ENCODE results near the gene BRSK2. TPM values are rescaled to one million over a fixed set of nuclear protein-coding genes. Genes with fewer than 3 reads are reported as not detected.

The BRSK2 gene
- total RNA-seq, 1 experiment from 2014 or later: 1.2 TPM

DNA sequence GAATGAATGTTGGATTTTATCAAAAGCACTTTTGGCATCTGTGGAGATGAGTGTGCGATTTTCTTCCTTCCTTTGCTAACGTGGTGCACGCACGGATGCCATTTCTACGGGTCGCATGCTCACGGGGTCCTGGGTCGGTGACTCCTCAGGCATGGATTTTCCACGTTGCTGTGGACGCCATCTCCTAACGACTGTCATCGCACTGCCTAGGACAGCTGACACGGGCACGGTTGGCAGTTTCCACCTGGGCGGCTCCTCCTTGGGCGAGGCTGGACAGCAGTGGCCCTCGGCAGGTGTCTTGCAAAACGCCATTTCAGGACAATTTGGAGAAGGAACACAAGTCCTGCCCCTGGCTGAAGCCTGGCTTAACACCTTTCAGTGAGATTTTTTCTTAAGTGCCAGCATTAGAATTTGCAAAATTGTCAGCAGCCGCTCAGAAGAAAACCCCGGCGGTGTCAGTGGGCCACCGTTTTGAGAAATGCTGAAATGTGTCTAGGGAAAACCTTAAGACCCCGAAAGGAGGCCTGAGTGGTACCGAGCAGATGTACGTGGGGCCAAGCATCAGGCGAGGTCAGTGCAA, 45.6 kb upstream of the BRSK2 start:
- Histone ChIP-seq H3K9me3 (ENCODE audit: low read length) (no peaks in the 10 kb centered on the region), H3K4me2 (ENCODE audit: low read length) (no peak overlapping the region), H3K27ac (ENCODE audit: low read length) (no peak overlapping the region), H2AFZ (ENCODE audit: low read length) (no peak overlapping the region), H3K36me3 (ENCODE audit: low read depth, low read length) (no peaks in the 10 kb centered on the region), H3K27me3 (ENCODE audit: low read length) (no peaks in the 10 kb centered on the region), H3K4me3 (ENCODE audit: low read length) (no peak overlapping the region), H4K20me1 (ENCODE audit: low read length) (no peaks in the 10 kb centered on the region), H3K4me1 (ENCODE audit: insufficient read depth, low read length) (no peaks in the 10 kb centered on the region), H3K79me2 (ENCODE audit: low read length) (no peaks in the 10 kb centered on the region), H3K9me2 (replicated peaks; ENCODE audit: low read length) (no peaks in the 10 kb centered on the region), H3K9ac (ENCODE audit: low read length) (no peak overlapping the region), H3F3A (ENCODE audit: low read length, unreplicated experiment) (no peaks in the 10 kb centered on the region)
- CTCF ChIA-PET: no interaction called here
- TF ChIP-seq EZH2phosphoT487 (IDR thresholded peaks at IDR 0.05; ENCODE audit: borderline replicate concordance, low read length) (no peak), EZH2 (IDR thresholded peaks at IDR 0.05; ENCODE audit: low read length, unreplicated experiment) (no peak)
- TF ChIP-seq, protein P1, sequence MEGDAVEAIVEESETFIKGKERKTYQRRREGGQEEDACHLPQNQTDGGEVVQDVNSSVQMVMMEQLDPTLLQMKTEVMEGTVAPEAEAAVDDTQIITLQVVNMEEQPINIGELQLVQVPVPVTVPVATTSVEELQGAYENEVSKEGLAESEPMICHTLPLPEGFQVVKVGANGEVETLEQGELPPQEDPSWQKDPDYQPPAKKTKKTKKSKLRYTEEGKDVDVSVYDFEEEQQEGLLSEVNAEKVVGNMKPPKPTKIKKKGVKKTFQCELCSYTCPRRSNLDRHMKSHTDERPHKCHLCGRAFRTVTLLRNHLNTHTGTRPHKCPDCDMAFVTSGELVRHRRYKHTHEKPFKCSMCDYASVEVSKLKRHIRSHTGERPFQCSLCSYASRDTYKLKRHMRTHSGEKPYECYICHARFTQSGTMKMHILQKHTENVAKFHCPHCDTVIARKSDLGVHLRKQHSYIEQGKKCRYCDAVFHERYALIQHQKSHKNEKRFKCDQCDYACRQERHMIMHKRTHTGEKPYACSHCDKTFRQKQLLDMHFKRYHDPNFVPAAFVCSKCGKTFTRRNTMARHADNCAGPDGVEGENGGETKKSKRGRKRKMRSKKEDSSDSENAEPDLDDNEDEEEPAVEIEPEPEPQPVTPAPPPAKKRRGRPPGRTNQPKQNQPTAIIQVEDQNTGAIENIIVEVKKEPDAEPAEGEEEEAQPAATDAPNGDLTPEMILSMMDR (conservative IDR thresholded peaks at IDR 0.05; ENCODE audit: low read depth, low read length): no peak
- POLR2A ChIA-PET (ENCODE audit: unreplicated experiment): no interaction called here
- intact Hi-C loops (cut with micrococcal nuclease): no loop called here
- no peak for ATAC-seq
- DNase-seq: no peak
- BruUV-seq (replicated peaks): no TSS peak

DNA sequence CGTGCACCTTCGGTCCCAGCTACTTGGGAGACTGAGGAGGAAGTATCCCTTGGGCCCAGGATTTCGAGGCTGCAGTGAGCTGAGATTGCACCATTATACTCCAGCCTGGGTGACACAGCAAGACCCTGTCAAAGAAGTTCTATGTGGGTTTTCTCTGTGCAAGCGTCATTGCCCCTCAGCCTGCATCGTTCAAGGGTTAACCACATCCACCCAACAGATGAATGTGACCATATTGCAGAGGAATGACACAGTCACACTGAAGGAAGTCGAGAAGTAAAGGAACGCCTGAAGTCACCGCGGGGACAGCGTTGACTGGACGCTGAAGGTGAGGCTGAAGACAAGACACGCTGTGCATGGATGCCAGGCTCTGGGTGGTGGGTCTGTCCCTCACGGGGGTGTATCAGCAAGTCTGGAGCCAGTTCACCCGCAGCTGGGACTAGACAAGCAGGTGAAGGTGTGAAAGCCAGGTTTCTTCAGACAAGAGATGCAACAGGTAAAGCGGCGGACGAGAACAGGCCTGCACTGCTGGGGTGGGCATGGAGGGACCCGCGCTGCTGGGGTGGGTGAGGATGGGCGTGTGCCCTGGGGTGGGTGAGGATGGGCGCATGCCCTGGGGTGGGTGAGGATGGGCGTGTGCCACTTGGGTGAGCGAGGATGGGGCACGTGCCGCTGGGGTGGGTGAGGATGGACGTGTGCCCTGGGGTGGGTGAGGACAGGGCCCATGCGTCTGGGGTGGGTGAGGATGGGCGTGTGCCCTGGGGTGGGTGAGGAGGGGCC, 43.8 kb upstream of the BRSK2 start:
- Histone ChIP-seq H3K9ac (ENCODE audit: low read length) (no peak overlapping the region), H3K27ac (ENCODE audit: low read length) (no peak overlapping the region), H3K79me2 (ENCODE audit: low read length) (no peaks in the 10 kb centered on the region), H3K4me3 (ENCODE audit: low read length) (no peak overlapping the region), H3K36me3 (ENCODE audit: low read depth, low read length) (no peaks in the 10 kb centered on the region), H2AFZ (ENCODE audit: low read length) (no peak overlapping the region), H3K9me3 (ENCODE audit: low read length) (no peaks in the 10 kb centered on the region), H3F3A (ENCODE audit: low read length, unreplicated experiment) (no peaks in the 10 kb centered on the region), H3K4me1 (ENCODE audit: insufficient read depth, low read length) (no peaks in the 10 kb centered on the region), H3K9me2 (replicated peaks; ENCODE audit: low read length) (no peaks in the 10 kb centered on the region), H4K20me1 (ENCODE audit: low read length) (no peaks in the 10 kb centered on the region), H3K4me2 (ENCODE audit: low read length) (no peak overlapping the region), H3K27me3 (ENCODE audit: low read length) (no peaks in the 10 kb centered on the region)
- ATAC-seq (no peak), DNase-seq (no peak)
- BruUV-seq (replicated peaks): no TSS peak
- CTCF ChIA-PET: no interaction called here
- no peak for TF ChIP-seq EZH2 (IDR thresholded peaks at IDR 0.05; ENCODE audit: low read length, unreplicated experiment)
- TF ChIP-seq, protein P1 (conservative IDR thresholded peaks at IDR 0.05; ENCODE audit: low read depth, low read length): no peak
- no peak for TF ChIP-seq EZH2phosphoT487 (IDR thresholded peaks at IDR 0.05; ENCODE audit: borderline replicate concordance, low read length)
- POLR2A ChIA-PET (ENCODE audit: unreplicated experiment): no interaction called here
- intact Hi-C loops (cut with micrococcal nuclease): no loop called here
